ENCODE results near the gene CARD6.

DNA sequence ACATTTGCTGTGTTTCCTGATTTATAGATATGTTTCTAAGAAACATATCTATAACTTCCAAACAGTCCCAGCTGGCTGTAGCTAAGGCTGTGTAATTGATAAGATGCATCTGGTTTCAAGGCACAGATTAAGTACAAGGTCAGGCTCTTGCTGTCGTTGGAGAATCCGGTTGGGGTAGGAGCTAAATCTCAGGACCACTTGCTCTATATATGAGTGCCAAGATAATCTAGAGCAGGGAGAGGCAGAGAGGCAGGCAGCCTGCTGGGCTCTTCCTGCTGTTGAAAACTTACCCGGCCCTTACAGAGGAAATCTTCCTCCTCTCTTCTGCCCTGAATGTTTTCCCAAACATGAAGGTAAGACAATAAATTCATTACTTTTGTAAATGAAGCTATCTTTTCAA is 68.1 kb downstream of the CARD6 start, which contains the start of gene C7:
- TF ChIP-seq, protein P1, sequence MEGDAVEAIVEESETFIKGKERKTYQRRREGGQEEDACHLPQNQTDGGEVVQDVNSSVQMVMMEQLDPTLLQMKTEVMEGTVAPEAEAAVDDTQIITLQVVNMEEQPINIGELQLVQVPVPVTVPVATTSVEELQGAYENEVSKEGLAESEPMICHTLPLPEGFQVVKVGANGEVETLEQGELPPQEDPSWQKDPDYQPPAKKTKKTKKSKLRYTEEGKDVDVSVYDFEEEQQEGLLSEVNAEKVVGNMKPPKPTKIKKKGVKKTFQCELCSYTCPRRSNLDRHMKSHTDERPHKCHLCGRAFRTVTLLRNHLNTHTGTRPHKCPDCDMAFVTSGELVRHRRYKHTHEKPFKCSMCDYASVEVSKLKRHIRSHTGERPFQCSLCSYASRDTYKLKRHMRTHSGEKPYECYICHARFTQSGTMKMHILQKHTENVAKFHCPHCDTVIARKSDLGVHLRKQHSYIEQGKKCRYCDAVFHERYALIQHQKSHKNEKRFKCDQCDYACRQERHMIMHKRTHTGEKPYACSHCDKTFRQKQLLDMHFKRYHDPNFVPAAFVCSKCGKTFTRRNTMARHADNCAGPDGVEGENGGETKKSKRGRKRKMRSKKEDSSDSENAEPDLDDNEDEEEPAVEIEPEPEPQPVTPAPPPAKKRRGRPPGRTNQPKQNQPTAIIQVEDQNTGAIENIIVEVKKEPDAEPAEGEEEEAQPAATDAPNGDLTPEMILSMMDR (IDR thresholded peaks at IDR 0.05; ENCODE audit: low read length): no peak
- TF ChIP-seq EZH2 (optimal IDR thresholded peaks at IDR 0.05; ENCODE audit: low read depth, low read length): no peak
- no peak for TF ChIP-seq EZH2phosphoT487 (IDR thresholded peaks at IDR 0.05; ENCODE audit: low read length)
